NCI-H82 treated with DMSO at 0.1 percent for 48 hours (cell line): ENCODE data around the gene HNRNPUL2.

Source experiments
- DNase-seq: peaks from one replicate; lab custom pipeline; 2025; ENCODE audit not compliant: unreplicated experiment; lab: John Stamatoyannopoulos, UW

The HNRNPUL2 gene

GRCh38 chr11:62727872-62728170 is 564 bp upstream of the HNRNPUL2 start:
- DNase-seq = peak; percentile 89

GRCh38 chr11:62726915-62727164 is 417 bp downstream of the HNRNPUL2 start:
- no peak for DNase-seq

GRCh38 chr11:62726156-62726914 is 922 bp downstream of the HNRNPUL2 start:
- DNase-seq = no peak

GRCh38 chr11:62725646-62726045 is 1.6 kb downstream of the HNRNPUL2 start:
- DNase-seq = no peak

GRCh38 chr11:62724171-62724570 is 3.1 kb downstream of the HNRNPUL2 start:
- DNase-seq = no peak

GRCh38 chr11:62721994-62722393 is 5.3 kb downstream of the HNRNPUL2 start:
- no peak for DNase-seq

GRCh38 chr11:62719302-62719978 is 7.8 kb downstream of the HNRNPUL2 start:
- DNase-seq = no peak

GRCh38 chr11:62716816-62717215 is 10.4 kb downstream of the HNRNPUL2 start:
- no peak for DNase-seq

GRCh38 chr11:62716206-62716605 is 11.1 kb downstream of the HNRNPUL2 start:
- DNase-seq = no peak

- no peak for DNase-seq
These were observed 11.8 kb downstream of the HNRNPUL2 start for GRCh38 chr11:62715150-62716130.

- no peak for DNase-seq
These were observed 13.9 kb downstream of the HNRNPUL2 start for GRCh38 chr11:62713343-62713742.

GRCh38 chr11:62712861-62713260 is 14.4 kb downstream of the HNRNPUL2 start:
- DNase-seq = no peak

GRCh38 chr11:62712276-62712812 is 14.9 kb downstream of the HNRNPUL2 start:
- no peak for DNase-seq

- DNase-seq = no peak
These were observed 17.3 kb downstream of the HNRNPUL2 start for GRCh38 chr11:62710001-62710345.

GRCh38 chr11:62709247-62710000 is 17.8 kb downstream of the HNRNPUL2 start:
- DNase-seq = peak; percentile 95

GRCh38 chr11:62708793-62709192 is 18.5 kb downstream of the HNRNPUL2 start:
- DNase-seq = no peak

- no peak for DNase-seq
These were observed 18.9 kb downstream of the HNRNPUL2 start for GRCh38 chr11:62708392-62708791.

GRCh38 chr11:62707277-62707861 is 19.9 kb downstream of the HNRNPUL2 start, which contains the start of the genes BSCL2 and GNG3:
TSS of gene BSCL2 (minus strand) at chr11:62707424. CDS start at chr11:62707195, 229 bp downstream.
TSS of gene GNG3 (plus strand) at chr11:62707676. CDS start at chr11:62708296, 620 bp downstream.
- no peak for DNase-seq

- no peak for DNase-seq
These were observed 20.4 kb downstream of the HNRNPUL2 start for GRCh38 chr11:62706850-62707247.
